ENCODE data around the gene PLB1.

The PLB1 gene

DNA sequence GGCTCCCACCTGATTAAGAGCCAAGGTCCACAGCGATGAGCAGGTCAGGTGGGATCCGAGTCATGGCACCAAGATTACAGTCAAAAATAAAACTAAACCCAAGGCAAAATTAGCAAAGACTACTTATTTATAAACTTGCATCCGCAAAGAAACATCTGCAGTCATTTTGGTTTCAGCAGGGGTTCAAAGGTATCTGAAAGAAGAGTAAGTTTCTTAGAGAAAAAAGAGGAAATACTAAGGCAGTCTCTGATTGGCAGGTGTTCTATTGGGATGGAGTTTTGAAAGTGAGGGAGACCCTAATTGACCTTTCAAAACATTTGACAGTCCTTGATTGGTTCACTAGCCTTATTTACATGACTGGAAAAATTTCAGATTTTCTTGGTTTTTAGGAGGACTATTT, 11.0 kb upstream of the PLB1 start:
- no peaks in the 10 kb centered on the region for H3K4me1 ChIP-seq (ENCODE audit: control insufficient read depth, insufficient read depth, low read length)
- H3K36me3 ChIP-seq (ENCODE audit: control insufficient read depth, insufficient read depth, low read length): no peaks in the 10 kb centered on the region
- no peaks in the 10 kb centered on the region for H3K9me3 ChIP-seq (ENCODE audit: control insufficient read depth, insufficient read depth, low read length)
- H3K27ac ChIP-seq (ENCODE audit: low read depth, low read length): no peak overlapping the region
- no peak overlapping the region for H3K4me3 ChIP-seq (ENCODE audit: low read depth, low read length)
- H3K27me3 ChIP-seq (ENCODE audit: control insufficient read depth, insufficient read depth, low read length): no peaks in the 10 kb centered on the region
- H3K9ac ChIP-seq (ENCODE audit: low read depth, low read length): no peak overlapping the region

DNA sequence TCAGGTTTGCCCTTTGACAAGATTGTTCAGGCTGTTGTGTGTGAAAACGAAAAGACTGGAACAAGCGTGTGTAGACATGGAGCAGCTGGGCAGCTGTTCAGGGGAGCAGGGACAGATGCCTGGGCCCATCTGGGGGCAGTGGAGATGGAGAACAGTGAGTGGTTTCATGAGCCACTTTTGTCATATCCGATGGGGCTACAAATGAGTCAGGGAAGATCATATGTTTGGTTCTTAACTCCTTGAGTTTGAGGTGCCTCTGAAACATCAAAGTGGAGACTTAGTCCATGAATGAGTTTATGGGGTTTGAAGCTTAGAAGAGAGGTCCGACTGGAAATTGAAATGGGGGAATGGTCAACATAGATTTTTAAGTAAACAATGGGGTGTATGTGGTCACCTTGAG, 9.3 kb upstream of the PLB1 start:
- Histone ChIP-seq H3K9me3 (ENCODE audit: control insufficient read depth, insufficient read depth, low read length) (no peaks in the 10 kb centered on the region), H3K27me3 (ENCODE audit: control insufficient read depth, insufficient read depth, low read length) (no peaks in the 10 kb centered on the region), H3K9ac (ENCODE audit: low read depth, low read length) (no peak overlapping the region), H3K4me3 (ENCODE audit: low read depth, low read length) (no peak overlapping the region), H3K4me1 (ENCODE audit: control insufficient read depth, insufficient read depth, low read length) (no peaks in the 10 kb centered on the region), H3K27ac (ENCODE audit: low read depth, low read length) (no peak overlapping the region), H3K36me3 (ENCODE audit: control insufficient read depth, insufficient read depth, low read length) (no peaks in the 10 kb centered on the region)

DNA sequence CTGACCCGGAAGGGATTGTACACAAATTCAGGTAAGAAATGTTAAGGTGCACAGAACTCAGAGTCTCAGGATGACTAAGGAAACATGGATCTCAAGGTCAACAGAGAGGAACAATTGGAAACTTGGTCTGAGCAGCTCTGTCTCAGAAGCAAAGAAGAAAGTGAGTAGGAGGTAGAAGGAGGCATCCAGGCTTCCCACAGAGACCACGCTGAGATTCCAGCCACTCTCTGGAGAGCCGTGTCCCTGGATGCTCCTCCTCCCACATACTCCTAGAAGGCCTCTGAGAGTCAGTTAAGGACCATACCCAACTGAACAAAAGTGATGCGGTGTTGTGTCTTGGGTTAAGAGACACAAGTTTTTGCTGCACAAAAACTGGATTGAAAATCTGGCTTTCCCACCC, 8.6 kb upstream of the PLB1 start:
- H3K9ac ChIP-seq (ENCODE audit: low read depth, low read length): no peak overlapping the region
- H3K27ac ChIP-seq (ENCODE audit: low read depth, low read length): no peak overlapping the region
- no peaks in the 10 kb centered on the region for H3K27me3 ChIP-seq (ENCODE audit: control insufficient read depth, insufficient read depth, low read length)
- no peaks in the 10 kb centered on the region for H3K36me3 ChIP-seq (ENCODE audit: control insufficient read depth, insufficient read depth, low read length)
- no peaks in the 10 kb centered on the region for H3K9me3 ChIP-seq (ENCODE audit: control insufficient read depth, insufficient read depth, low read length)
- no peak overlapping the region for H3K4me3 ChIP-seq (ENCODE audit: low read depth, low read length)
- H3K4me1 ChIP-seq (ENCODE audit: control insufficient read depth, insufficient read depth, low read length): no peaks in the 10 kb centered on the region

DNA sequence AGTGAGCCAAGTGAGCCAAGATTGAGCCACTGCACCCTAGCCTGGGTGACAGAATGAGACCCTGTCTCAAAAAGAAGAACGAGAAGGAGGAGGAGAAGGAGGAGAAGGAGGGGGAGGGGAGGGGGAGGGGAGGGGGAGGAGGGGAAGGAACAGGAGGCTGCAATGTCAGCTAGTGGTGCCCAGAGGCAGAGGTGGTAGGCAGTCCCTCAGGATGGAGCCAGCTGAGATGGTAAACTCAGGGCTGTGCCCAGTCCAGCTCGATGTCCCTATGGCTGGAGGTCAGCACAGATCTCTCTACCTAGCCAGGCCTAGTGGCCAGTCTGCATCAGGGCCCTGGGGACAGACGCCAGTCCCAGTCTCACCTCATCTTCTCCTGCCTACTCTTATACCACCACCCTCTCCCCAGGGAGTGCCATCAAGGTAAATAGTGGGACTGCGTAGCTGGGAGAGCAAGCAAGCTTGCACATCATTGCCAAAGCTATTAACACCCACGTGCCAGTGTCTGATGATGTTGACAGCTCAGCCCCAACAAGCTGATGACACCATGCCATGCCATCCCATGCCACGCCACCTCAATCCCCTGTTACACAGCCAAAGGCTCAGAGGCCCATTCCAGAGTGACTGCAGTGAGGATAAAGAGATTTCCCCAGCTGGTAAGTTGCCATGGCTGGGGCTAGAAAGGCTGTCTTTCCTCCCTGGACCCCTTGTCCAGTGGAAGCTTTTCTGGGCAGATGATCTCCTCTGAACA, 7.6 kb upstream of the PLB1 start:
- H3K27ac ChIP-seq (ENCODE audit: low read depth, low read length): no peak overlapping the region
- H3K9ac ChIP-seq (ENCODE audit: low read depth, low read length): no peak overlapping the region
- no peaks in the 10 kb centered on the region for H3K36me3 ChIP-seq (ENCODE audit: control insufficient read depth, insufficient read depth, low read length)
- no peaks in the 10 kb centered on the region for H3K4me1 ChIP-seq (ENCODE audit: control insufficient read depth, insufficient read depth, low read length)
- no peak overlapping the region for H3K4me3 ChIP-seq (ENCODE audit: low read depth, low read length)
- no peaks in the 10 kb centered on the region for H3K9me3 ChIP-seq (ENCODE audit: control insufficient read depth, insufficient read depth, low read length)
- no peaks in the 10 kb centered on the region for H3K27me3 ChIP-seq (ENCODE audit: control insufficient read depth, insufficient read depth, low read length)

DNA sequence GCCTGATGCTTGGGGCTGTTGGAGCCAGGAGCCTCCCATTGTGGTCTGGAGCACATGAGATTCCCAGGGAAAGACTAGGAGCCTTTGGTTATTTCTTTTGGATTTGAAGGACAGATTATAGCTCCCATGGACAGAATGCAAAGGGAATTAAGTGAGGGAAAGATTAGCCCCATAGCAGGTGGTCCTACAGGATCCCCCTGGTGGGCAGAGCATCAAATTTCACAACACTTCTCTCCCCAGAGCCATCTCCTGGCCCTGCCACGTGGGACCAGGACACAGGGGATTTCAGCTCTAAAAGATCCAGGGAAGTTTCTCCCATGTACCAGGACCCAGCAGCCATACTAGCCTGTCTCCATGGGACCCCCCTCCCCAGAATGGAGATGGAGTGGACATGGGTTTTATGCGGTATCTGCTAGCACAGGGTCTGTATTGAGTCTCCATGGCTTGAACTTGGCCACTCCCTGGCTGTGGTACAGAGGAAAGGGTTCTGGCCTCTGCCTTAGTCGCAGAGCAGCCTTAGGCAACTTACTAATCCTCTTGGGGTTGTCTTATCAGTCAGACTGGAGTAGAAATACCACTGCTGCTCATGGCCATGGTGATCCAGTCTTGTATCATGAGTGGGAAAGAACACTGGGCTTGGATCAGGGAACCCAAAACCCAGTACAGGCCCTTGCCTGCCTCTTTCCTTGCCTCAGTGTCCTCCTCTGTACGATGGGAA, 6.8 kb upstream of the PLB1 start:
- Histone ChIP-seq H3K9me3 (ENCODE audit: control insufficient read depth, insufficient read depth, low read length) (no peaks in the 10 kb centered on the region), H3K4me1 (ENCODE audit: control insufficient read depth, insufficient read depth, low read length) (no peaks in the 10 kb centered on the region), H3K27ac (ENCODE audit: low read depth, low read length) (no peak overlapping the region), H3K27me3 (ENCODE audit: control insufficient read depth, insufficient read depth, low read length) (no peaks in the 10 kb centered on the region), H3K36me3 (ENCODE audit: control insufficient read depth, insufficient read depth, low read length) (no peaks in the 10 kb centered on the region), H3K4me3 (ENCODE audit: low read depth, low read length) (no peak overlapping the region), H3K9ac (ENCODE audit: low read depth, low read length) (no peak overlapping the region)

DNA sequence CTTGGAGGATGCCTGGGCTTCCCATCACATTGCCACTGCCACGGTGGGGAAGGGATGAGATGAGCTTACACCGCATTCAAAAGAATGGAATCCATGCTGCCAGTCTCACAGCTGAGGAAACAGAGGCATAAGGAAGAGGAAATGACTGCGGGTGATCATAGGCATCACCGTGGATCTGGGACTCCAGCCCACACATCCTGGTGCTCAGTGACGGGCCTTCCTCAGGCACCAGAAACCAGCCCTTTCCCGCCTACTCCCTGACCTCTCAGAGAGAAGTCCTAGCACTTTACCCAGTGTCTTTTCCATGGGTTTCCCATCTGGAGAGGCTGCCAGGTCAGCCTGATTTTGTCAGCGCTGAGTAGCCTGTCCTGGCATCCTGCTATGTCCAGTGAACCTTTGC, 5.3 kb upstream of the PLB1 start:
- no peaks in the 10 kb centered on the region for H3K27me3 ChIP-seq (ENCODE audit: control insufficient read depth, insufficient read depth, low read length)
- no peaks in the 10 kb centered on the region for H3K36me3 ChIP-seq (ENCODE audit: control insufficient read depth, insufficient read depth, low read length)
- no peak overlapping the region for H3K27ac ChIP-seq (ENCODE audit: low read depth, low read length)
- H3K9me3 ChIP-seq (ENCODE audit: control insufficient read depth, insufficient read depth, low read length): no peaks in the 10 kb centered on the region
- no peaks in the 10 kb centered on the region for H3K4me1 ChIP-seq (ENCODE audit: control insufficient read depth, insufficient read depth, low read length)
- H3K4me3 ChIP-seq (ENCODE audit: low read depth, low read length): no peak overlapping the region
- no peak overlapping the region for H3K9ac ChIP-seq (ENCODE audit: low read depth, low read length)

DNA sequence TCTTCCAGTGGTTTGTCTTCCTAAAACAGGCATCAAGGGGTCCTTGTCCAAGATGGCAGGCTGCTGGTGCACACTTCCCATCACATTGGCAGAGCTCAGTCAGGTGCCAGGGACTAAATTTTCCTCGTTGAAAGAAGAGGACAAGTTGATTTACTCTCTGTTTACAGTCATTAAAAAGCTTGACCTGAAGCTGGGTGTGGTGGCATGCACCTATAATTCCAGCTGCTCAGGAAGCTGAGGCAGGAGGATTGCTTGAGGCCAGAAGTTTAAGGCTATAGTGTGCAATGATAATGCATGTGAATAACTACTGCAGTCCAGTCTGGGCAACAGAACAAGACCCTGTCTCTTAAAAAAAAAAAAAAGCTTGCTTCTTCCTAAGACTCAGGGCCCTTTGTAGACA, 3.6 kb upstream of the PLB1 start:
- Histone ChIP-seq H3K4me3 (ENCODE audit: low read depth, low read length) (no peak overlapping the region), H3K27ac (ENCODE audit: low read depth, low read length) (no peak overlapping the region), H3K9ac (ENCODE audit: low read depth, low read length) (no peak overlapping the region), H3K9me3 (ENCODE audit: control insufficient read depth, insufficient read depth, low read length) (no peaks in the 10 kb centered on the region), H3K36me3 (ENCODE audit: control insufficient read depth, insufficient read depth, low read length) (no peaks in the 10 kb centered on the region), H3K4me1 (ENCODE audit: control insufficient read depth, insufficient read depth, low read length) (no peaks in the 10 kb centered on the region), H3K27me3 (ENCODE audit: control insufficient read depth, insufficient read depth, low read length) (no peaks in the 10 kb centered on the region)

DNA sequence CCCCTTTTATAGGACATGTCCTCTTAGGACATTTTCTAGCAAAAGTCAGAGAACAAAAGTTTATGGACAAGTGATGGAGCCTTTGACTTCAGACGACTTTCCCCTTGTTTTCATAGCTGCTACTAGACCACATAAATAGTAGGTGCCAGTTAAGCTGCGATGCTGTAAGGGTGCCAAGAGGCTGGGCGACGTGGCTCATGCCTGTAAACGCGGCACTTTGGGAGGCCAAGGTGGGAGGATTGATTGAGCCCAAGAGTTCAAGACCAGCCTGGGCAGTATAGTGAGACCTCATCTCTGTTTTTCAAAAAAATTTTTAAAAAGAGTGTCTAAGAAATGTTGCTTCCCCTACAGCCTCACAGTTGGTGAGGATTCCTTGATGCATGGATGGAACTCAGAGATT, 2.2 kb upstream of the PLB1 start:
- H3K27me3 ChIP-seq (ENCODE audit: control insufficient read depth, insufficient read depth, low read length): no peaks in the 10 kb centered on the region
- H3K36me3 ChIP-seq (ENCODE audit: control insufficient read depth, insufficient read depth, low read length): no peaks in the 10 kb centered on the region
- H3K9me3 ChIP-seq (ENCODE audit: control insufficient read depth, insufficient read depth, low read length): no peaks in the 10 kb centered on the region
- no peaks in the 10 kb centered on the region for H3K4me1 ChIP-seq (ENCODE audit: control insufficient read depth, insufficient read depth, low read length)
- H3K4me3 ChIP-seq (ENCODE audit: low read depth, low read length): no peak overlapping the region
- no peak overlapping the region for H3K27ac ChIP-seq (ENCODE audit: low read depth, low read length)
- no peak overlapping the region for H3K9ac ChIP-seq (ENCODE audit: low read depth, low read length)

DNA sequence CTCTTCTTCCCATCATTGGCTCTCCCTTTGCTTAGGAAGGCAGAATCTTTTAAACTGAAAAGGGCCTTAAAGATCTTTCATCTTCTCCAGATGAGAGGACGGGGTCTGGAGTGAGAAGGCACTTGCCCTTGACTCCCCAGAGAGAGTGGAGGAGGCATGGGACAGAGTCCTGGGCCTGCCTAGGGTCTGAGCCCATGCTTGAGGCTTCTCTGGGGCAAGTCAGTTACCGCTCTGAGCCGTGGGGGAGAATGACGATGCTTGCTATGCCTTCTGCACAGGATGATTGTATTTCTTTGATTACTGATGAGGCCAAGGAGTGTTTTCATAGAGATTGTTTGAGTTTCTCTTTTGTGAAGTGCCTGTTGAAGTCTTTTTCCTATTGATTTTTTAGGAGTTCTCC, 921 bp downstream of the PLB1 start:
- no peak overlapping the region for H3K27ac ChIP-seq (ENCODE audit: low read depth, low read length)
- no peak overlapping the region for H3K4me3 ChIP-seq (ENCODE audit: low read depth, low read length)
- no peaks in the 10 kb centered on the region for H3K4me1 ChIP-seq (ENCODE audit: control insufficient read depth, insufficient read depth, low read length)
- no peak overlapping the region for H3K9ac ChIP-seq (ENCODE audit: low read depth, low read length)
- no peaks in the 10 kb centered on the region for H3K36me3 ChIP-seq (ENCODE audit: control insufficient read depth, insufficient read depth, low read length)
- H3K27me3 ChIP-seq (ENCODE audit: control insufficient read depth, insufficient read depth, low read length): no peaks in the 10 kb centered on the region
- H3K9me3 ChIP-seq (ENCODE audit: control insufficient read depth, insufficient read depth, low read length): no peaks in the 10 kb centered on the region

DNA sequence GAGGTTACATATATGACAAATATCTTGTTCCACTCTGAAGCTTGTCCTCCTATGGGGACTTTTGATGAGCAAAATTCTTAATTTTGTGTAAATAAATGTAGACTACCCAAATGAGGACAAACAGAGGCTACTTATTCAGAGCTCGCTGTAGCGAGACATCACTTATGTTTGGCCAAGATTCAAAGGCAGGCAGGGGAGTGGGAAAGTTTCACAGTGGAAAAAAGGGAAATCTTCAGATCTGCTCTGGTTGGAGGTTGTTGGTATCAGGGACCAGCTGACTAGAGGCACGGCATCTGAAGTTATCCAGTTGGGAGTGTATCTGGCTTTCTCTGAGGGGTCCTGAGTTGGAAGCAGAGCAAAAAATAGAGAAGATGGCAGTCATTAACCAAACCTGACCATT, 1.3 kb downstream of the PLB1 start:
- H3K27me3 ChIP-seq (ENCODE audit: control insufficient read depth, insufficient read depth, low read length): no peaks in the 10 kb centered on the region
- no peak overlapping the region for H3K4me3 ChIP-seq (ENCODE audit: low read depth, low read length)
- H3K9me3 ChIP-seq (ENCODE audit: control insufficient read depth, insufficient read depth, low read length): no peaks in the 10 kb centered on the region
- no peaks in the 10 kb centered on the region for H3K4me1 ChIP-seq (ENCODE audit: control insufficient read depth, insufficient read depth, low read length)
- H3K27ac ChIP-seq (ENCODE audit: low read depth, low read length): no peak overlapping the region
- no peak overlapping the region for H3K9ac ChIP-seq (ENCODE audit: low read depth, low read length)
- no peaks in the 10 kb centered on the region for H3K36me3 ChIP-seq (ENCODE audit: control insufficient read depth, insufficient read depth, low read length)

DNA sequence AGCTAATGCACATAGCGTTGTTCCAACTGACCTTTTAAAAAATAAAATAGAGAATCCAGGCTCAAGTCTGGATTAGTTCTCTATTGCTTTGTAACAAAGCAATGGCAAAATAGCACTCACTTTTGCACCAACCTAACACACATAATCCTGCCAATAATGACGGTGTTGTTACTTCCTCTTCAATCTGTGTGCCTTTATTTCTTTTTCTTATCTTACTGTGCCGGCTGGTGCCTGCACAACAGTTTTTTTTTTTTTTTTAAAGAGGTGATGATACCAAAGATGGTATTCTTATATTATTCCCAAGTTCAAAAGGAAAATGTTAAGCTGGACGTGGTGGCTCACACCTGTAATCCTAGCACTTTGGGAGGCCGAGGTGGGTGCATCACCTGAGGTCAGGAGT, 3.4 kb downstream of the PLB1 start:
- no peaks in the 10 kb centered on the region for H3K27me3 ChIP-seq (ENCODE audit: control insufficient read depth, insufficient read depth, low read length)
- no peak overlapping the region for H3K4me3 ChIP-seq (ENCODE audit: low read depth, low read length)
- no peaks in the 10 kb centered on the region for H3K36me3 ChIP-seq (ENCODE audit: control insufficient read depth, insufficient read depth, low read length)
- no peak overlapping the region for H3K9ac ChIP-seq (ENCODE audit: low read depth, low read length)
- H3K4me1 ChIP-seq (ENCODE audit: control insufficient read depth, insufficient read depth, low read length): no peaks in the 10 kb centered on the region
- H3K27ac ChIP-seq (ENCODE audit: low read depth, low read length): no peak overlapping the region
- no peaks in the 10 kb centered on the region for H3K9me3 ChIP-seq (ENCODE audit: control insufficient read depth, insufficient read depth, low read length)

Data from HUES48 (cell line).